Stimulated activated CD8-positive, alpha-beta memory T cell treated with anti-CD3 and anti-CD28 coated beads, Interleukin-15, amount 100 ng/mL, for 48 hours (primary cell): Measurements from ENCODE around the gene KREMEN2.

Experiments used
- DNase-seq, 2 donors: peaks; one replicate each; pipeline ENCODE4 v3.0.0-alpha.2; 2020; ENCODE audit warnings: low read depth in 2 of 2

The KREMEN2 gene

GRCh38 chr16:2980227-2981176 is 16.4 kb downstream of the KREMEN2 start, which contains the start of gene PKMYT1:
TSS of gene PKMYT1 (minus strand) at chr16:2980446. CDS start at chr16:2979657, 789 bp downstream.
- peak; percentile 94 for DNase-seq

GRCh38 chr16:2981177-2981898 is 17.3 kb downstream of the KREMEN2 start:
- DNase-seq = no peak

GRCh38 chr16:2981899-2982250 is 17.8 kb downstream of the KREMEN2 start:
- no peak for DNase-seq

GRCh38 chr16:2982402-2982801 is 18.3 kb downstream of the KREMEN2 start:
- no peak for DNase-seq

GRCh38 chr16:2983706-2984136 is 19.6 kb downstream of the KREMEN2 start:
- DNase-seq = peak; percentile 66 to 79

GRCh38 chr16:2985462-2985861 is 21.4 kb downstream of the KREMEN2 start:
- DNase-seq = no peak

GRCh38 chr16:2985893-2986355 is 21.8 kb downstream of the KREMEN2 start:
- DNase-seq = no peak

- DNase-seq = no peak
Measured at GRCh38 chr16:2986623-2987188, 22.6 kb downstream of the KREMEN2 start.

GRCh38 chr16:2987286-2987685 is 23.2 kb downstream of the KREMEN2 start:
- DNase-seq = no peak

- DNase-seq = no peak
Measured at GRCh38 chr16:2987833-2988232, 23.8 kb downstream of the KREMEN2 start.

GRCh38 chr16:2988590-2989099 is 24.6 kb downstream of the KREMEN2 start:
- DNase-seq = no peak

- DNase-seq = no peak
Measured at GRCh38 chr16:2990891-2991290, 26.8 kb downstream of the KREMEN2 start.

GRCh38 chr16:2991566-2992261 is 27.6 kb downstream of the KREMEN2 start:
- DNase-seq = no peak

GRCh38 chr16:2992383-2993081 is 28.5 kb downstream of the KREMEN2 start:
- DNase-seq = no peak

GRCh38 chr16:2996298-2996697 is 32.2 kb downstream of the KREMEN2 start:
- DNase-seq = no peak

GRCh38 chr16:2999929-3000328 is 35.9 kb downstream of the KREMEN2 start:
- no peak for DNase-seq

GRCh38 chr16:3000540-3000939 is 36.5 kb downstream of the KREMEN2 start:
- no peak for DNase-seq

- DNase-seq = no peak
Measured at GRCh38 chr16:3001316-3001715, 37.2 kb downstream of the KREMEN2 start.

GRCh38 chr16:3003582-3004270 is 39.7 kb downstream of the KREMEN2 start:
- DNase-seq = peak; percentile 95 to 98

GRCh38 chr16:3004319-3004718 is 40.2 kb downstream of the KREMEN2 start:
- no peak for DNase-seq
